Measurements from ENCODE around the gene COL6A5. TPM values are rescaled to one million over a fixed set of nuclear protein-coding genes. Genes with fewer than 3 reads are reported as not detected.

The COL6A5 gene
- total and polyA plus RNA-seq, 4 donors: 0.01 to 0.09 TPM; not detected in 2

DNA sequence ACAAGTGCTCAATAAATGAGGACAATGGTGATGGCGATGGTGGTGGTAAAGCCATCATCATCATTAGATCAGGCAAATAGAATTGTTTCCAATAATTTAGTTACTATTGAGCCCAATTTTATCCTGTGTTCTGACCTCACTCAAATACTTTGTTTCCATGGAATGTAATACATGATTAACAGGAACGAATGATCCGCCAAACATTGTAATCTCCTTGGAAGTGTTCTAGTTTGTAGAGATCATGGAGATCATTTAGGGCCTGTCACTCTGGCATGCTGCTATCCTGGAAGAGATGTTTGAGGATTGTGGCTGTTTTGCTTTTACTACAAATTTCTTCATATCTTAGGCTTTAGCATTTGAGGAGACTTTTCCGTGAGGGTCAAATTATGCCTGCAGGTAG is 174.3 kb downstream of the COL6A5 start:
- peaks cover 0 to 2% (median under 1%) of the 10 kb centered on the region in 4 donors for H3K9me3 ChIP-seq (ENCODE audit: control insufficient read depth in 4 of 4, low read length in 3 of 4)
- H3K36me3 ChIP-seq (ENCODE audit: control insufficient read depth in 4 of 4, insufficient read depth in 3 of 4, low read depth in 1 of 4, low read length in 3 of 4): no peaks in the 10 kb centered on the region
- H3K4me1 ChIP-seq (ENCODE audit: control insufficient read depth in 4 of 4, insufficient read depth in 4 of 4, low read length in 3 of 4): peaks cover 0 to 2% (median 0%) of the 10 kb centered on the region in 4 donors
- no peak overlapping the region for H3K9ac ChIP-seq (ENCODE audit: low read depth in 1 of 2, low read length in 2 of 2)
- no peak for DNase-seq (ENCODE audit: low spot score)
- H3K4me3 ChIP-seq (ENCODE audit: low read depth in 1 of 3, low read length in 3 of 3): no peak overlapping the region
- H3K27me3 ChIP-seq (ENCODE audit: control insufficient read depth in 4 of 4, insufficient read depth in 4 of 4, low read length in 3 of 4): peaks cover 0 to 7% (median 5%) of the 10 kb centered on the region in 4 donors
- WGBS: 86% methylated on average over 4 of the region's 4 CpGs
- no peak overlapping the region for H3K27ac ChIP-seq (ENCODE audit: low read depth in 1 of 2, low read length in 2 of 2)
- TF ChIP-seq, protein P1, sequence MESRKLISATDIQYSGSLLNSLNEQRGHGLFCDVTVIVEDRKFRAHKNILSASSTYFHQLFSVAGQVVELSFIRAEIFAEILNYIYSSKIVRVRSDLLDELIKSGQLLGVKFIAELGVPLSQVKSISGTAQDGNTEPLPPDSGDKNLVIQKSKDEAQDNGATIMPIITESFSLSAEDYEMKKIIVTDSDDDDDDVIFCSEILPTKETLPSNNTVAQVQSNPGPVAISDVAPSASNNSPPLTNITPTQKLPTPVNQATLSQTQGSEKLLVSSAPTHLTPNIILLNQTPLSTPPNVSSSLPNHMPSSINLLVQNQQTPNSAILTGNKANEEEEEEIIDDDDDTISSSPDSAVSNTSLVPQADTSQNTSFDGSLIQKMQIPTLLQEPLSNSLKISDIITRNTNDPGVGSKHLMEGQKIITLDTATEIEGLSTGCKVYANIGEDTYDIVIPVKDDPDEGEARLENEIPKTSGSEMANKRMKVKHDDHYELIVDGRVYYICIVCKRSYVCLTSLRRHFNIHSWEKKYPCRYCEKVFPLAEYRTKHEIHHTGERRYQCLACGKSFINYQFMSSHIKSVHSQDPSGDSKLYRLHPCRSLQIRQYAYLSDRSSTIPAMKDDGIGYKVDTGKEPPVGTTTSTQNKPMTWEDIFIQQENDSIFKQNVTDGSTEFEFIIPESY (IDR thresholded peaks at IDR 0.05): no peak
- TF ChIP-seq, protein P2, sequence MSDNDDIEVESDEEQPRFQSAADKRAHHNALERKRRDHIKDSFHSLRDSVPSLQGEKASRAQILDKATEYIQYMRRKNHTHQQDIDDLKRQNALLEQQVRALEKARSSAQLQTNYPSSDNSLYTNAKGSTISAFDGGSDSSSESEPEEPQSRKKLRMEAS (IDR thresholded peaks at IDR 0.05): no peak
- no peak for TF ChIP-seq GABPA (IDR thresholded peaks at IDR 0.05 in 1 of 2, conservative IDR thresholded peaks at IDR 0.05 in 1 of 2)
- no peak for TF ChIP-seq NR2F2 (IDR thresholded peaks at IDR 0.05)
- TF ChIP-seq EGR1 (IDR thresholded peaks at IDR 0.05; ENCODE audit: low read depth in 2 of 2): no peak
- no peak for TF ChIP-seq SP1 (IDR thresholded peaks at IDR 0.05)
- TF ChIP-seq HNF4A (conservative IDR thresholded peaks at IDR 0.05): no peak
- TF ChIP-seq RXRA (IDR thresholded peaks at IDR 0.05): no peak
- no peak for TF ChIP-seq FOXA2 (IDR thresholded peaks at IDR 0.05)
- TF ChIP-seq, protein P3, sequence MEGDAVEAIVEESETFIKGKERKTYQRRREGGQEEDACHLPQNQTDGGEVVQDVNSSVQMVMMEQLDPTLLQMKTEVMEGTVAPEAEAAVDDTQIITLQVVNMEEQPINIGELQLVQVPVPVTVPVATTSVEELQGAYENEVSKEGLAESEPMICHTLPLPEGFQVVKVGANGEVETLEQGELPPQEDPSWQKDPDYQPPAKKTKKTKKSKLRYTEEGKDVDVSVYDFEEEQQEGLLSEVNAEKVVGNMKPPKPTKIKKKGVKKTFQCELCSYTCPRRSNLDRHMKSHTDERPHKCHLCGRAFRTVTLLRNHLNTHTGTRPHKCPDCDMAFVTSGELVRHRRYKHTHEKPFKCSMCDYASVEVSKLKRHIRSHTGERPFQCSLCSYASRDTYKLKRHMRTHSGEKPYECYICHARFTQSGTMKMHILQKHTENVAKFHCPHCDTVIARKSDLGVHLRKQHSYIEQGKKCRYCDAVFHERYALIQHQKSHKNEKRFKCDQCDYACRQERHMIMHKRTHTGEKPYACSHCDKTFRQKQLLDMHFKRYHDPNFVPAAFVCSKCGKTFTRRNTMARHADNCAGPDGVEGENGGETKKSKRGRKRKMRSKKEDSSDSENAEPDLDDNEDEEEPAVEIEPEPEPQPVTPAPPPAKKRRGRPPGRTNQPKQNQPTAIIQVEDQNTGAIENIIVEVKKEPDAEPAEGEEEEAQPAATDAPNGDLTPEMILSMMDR (IDR thresholded peaks at IDR 0.05; ENCODE audit: low read depth, low read length, missing input control): no peak
- TF ChIP-seq FOXA1 (IDR thresholded peaks at IDR 0.05): no peak
- TF ChIP-seq RAD21 (IDR thresholded peaks at IDR 0.05): no peak
- no peak for TF ChIP-seq HNF4G (IDR thresholded peaks at IDR 0.05)
- TF ChIP-seq, protein P4, sequence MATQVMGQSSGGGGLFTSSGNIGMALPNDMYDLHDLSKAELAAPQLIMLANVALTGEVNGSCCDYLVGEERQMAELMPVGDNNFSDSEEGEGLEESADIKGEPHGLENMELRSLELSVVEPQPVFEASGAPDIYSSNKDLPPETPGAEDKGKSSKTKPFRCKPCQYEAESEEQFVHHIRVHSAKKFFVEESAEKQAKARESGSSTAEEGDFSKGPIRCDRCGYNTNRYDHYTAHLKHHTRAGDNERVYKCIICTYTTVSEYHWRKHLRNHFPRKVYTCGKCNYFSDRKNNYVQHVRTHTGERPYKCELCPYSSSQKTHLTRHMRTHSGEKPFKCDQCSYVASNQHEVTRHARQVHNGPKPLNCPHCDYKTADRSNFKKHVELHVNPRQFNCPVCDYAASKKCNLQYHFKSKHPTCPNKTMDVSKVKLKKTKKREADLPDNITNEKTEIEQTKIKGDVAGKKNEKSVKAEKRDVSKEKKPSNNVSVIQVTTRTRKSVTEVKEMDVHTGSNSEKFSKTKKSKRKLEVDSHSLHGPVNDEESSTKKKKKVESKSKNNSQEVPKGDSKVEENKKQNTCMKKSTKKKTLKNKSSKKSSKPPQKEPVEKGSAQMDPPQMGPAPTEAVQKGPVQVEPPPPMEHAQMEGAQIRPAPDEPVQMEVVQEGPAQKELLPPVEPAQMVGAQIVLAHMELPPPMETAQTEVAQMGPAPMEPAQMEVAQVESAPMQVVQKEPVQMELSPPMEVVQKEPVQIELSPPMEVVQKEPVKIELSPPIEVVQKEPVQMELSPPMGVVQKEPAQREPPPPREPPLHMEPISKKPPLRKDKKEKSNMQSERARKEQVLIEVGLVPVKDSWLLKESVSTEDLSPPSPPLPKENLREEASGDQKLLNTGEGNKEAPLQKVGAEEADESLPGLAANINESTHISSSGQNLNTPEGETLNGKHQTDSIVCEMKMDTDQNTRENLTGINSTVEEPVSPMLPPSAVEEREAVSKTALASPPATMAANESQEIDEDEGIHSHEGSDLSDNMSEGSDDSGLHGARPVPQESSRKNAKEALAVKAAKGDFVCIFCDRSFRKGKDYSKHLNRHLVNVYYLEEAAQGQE (IDR thresholded peaks at IDR 0.05): no peak
- TF ChIP-seq, protein P5, sequence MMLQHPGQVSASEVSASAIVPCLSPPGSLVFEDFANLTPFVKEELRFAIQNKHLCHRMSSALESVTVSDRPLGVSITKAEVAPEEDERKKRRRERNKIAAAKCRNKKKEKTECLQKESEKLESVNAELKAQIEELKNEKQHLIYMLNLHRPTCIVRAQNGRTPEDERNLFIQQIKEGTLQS (IDR thresholded peaks at IDR 0.05): no peak
- no peak for TF ChIP-seq TAF1 (conservative IDR thresholded peaks at IDR 0.05)
- no peak for TF ChIP-seq JUND (IDR thresholded peaks at IDR 0.05)
